Adrenal gland (tissue), 5 donors: ENCODE data around the gene SLC6A3.

Experiments used
- POLR2A ChIP-seq, 2 donors: fragments of 450-650 bp; IDR thresholded peaks; one replicate each; pipeline ENCODE4 v1.6.1; 2017; ENCODE audit warnings: antibody characterized with exemption in 2 of 2, mild to moderate bottlenecking in 2 of 2, moderate library complexity in 1 of 2
- TF ChIP-seq, protein P1 (sequence below), 6 experiments: fragments of 450-650 bp in 4 of 6; fragments of 200-600 bp in 2 of 6; sonication (generic) in 1 of 6; IDR thresholded peaks; 1 replicate in 5 of 6; 2 replicates in 1 of 6; pipeline versions ENCODE4 v1.5.1 to v1.8.0; 2016 to 2021; ENCODE audit warnings: antibody characterized with exemption in 6 of 6, mild to moderate bottlenecking in 2 of 6, moderate library complexity in 1 of 6
- donor health status: DM: no; HTN: no; CAD: no.

DNA sequence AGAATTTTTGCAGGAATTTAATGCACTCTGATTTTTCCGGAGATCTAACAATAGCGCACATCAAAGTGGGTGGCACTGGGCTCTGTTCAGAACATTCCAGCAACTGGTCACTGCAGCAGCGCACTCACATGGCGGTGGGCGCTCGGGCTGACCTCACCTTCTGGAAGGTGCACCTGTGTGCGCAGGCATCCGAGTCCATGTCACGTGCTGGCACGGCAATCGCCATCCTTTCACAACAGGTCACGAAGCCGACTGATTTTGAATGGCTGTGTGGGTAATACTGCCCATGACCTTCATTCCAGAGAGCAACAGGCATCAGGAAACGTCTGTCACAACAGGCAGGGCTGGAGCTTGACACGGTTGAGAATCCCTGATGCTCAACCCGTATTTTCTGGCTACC, 81.7 kb downstream of the SLC6A3 start:
- TF ChIP-seq, protein P1, sequence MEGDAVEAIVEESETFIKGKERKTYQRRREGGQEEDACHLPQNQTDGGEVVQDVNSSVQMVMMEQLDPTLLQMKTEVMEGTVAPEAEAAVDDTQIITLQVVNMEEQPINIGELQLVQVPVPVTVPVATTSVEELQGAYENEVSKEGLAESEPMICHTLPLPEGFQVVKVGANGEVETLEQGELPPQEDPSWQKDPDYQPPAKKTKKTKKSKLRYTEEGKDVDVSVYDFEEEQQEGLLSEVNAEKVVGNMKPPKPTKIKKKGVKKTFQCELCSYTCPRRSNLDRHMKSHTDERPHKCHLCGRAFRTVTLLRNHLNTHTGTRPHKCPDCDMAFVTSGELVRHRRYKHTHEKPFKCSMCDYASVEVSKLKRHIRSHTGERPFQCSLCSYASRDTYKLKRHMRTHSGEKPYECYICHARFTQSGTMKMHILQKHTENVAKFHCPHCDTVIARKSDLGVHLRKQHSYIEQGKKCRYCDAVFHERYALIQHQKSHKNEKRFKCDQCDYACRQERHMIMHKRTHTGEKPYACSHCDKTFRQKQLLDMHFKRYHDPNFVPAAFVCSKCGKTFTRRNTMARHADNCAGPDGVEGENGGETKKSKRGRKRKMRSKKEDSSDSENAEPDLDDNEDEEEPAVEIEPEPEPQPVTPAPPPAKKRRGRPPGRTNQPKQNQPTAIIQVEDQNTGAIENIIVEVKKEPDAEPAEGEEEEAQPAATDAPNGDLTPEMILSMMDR (IDR thresholded peaks at IDR 0.05), result no peak
- TF ChIP-seq POLR2A (IDR thresholded peaks at IDR 0.05), result no peak
